Right forelimb (tissue), 1 donor: ENCODE measurements around the gene NR4A3.
"Not testable (repeated sequence)": the region's sequence is repeated elsewhere in the genome, so short reads cannot be mapped to it uniquely, and the experiment has no call there.

Source experiments
- DNase-seq: peaks from one replicate; pipeline ENCODE4 v3.0.0-alpha.2; 2018

The NR4A3 gene

DNA sequence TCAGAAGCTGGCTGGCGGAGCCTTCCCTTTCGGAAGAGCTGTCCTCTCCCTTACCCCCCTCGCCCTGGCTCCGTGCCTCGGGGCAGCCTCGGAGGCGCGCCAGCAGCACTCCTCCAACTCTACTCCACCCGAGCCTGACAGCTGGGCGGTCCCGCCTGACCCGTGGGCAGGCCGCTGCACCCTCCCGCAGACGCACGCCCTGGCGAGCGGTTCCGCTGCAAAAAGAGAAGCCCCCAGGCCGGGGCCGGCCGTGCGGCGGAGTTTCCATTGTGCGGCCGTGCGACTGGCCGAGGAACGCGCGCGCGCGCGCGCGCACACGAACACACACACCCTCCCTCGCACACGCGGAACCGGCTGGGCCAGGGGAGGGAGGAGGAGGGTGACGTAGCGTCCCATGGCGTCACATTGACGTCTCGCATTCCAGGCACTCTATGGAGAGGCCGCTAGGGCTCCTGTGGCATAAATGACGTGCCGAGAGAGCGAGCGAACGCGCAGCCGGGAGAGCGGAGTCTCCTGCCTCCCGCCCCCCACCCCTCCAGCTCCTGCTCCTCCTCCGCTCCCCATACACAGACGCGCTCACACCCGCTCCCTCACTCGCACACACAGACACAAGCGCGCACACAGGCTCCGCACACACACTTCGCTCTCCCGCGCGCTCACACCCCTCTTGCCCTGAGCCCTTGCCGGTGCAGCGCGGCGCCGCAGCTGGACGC is at the start of gene NR4A3:
NR4A3 (plus strand) TSS at position 490 of the 713 bp plus-strand sequence. CDS start 6,158 bp downstream, outside the sequence.
- peak; percentile 92 for DNase-seq

DNA sequence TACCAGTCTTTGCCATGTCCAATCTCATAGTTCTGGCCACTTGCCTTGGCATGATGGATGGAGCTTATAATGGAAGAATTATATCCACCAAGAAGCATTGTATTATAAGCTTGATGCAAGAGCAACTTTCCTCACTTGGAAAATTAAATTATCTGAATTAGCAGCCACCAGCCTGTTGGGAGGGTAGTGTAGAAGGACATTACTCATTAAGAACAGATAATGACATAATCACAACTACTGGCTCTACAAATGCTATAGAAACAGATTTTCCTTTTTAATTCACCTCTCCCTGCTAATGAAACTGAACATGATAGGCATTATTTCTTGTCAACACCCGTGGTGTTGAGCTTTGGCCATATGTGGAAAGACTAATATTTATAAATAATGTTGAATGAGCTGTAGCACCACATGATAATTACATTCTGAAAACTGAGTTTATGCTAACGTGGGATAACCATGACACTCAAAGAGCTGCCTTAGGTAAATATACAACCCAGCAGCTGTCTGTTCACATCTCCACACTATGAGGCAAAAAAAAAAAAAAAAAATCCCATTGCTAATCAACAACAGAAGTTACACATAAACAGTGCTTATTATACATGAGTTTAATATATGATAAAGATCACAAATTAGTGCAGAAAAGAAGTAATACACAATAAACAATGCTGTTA is 48.1 kb upstream of the NR4A3 start:
- DNase-seq, result no peak

DNA sequence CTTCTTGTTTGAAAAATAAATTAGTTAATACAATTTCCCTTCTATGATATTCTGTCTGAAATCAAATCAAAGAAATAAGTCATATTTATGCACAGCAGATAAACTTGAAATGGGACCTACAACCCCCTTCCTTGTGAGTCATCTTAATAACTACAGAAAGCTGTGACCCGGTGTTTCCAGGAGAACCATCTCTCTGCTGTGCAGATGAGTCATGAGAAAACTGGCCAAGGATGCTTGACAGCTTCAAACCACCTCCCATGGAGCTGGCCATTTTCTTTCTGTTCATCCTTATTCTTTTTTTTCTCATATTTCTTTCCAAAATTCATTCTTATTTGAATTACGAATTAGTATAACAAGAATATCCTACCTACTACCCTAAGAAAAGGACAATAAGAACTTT is 43.4 kb upstream of the NR4A3 start:
- DNase-seq, result no peak

DNA sequence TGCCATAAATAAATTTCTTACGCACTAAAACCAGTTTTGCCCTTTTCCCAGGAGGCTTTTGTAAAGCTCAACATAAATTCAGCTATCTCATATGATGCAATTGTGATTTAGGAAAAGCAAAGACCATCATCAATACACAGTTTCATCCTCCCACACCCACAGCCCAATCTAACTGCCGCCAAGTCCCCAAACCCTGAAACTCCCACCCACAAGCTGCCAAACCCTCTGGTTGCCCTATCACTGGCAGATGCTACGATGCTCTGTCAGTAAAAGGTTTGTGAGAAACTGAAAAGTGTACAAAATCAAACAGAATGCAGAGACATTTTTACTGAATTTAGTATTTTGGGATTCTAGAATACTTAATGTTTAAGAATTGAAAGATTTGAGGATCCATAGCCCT is 42.8 kb upstream of the NR4A3 start:
- no peak for DNase-seq

DNA sequence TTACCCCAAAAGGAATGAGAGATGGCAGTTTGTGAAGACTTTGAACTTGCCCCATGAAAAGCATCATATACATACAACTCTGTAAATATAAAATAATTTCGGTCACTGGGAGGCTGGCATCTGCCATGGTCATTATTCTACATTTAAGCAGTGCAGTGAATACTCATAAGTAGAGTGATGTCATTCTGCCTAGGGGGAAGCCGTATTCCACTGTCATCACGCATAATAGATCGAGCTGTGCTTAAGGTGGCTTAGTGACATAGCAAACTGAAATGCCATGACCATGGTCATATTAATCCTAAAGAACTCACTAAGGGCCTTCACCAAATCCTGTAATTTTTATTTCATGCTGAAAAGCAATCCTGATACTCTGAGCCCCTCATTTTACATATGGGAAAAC is 42.4 kb upstream of the NR4A3 start:
- no peak for DNase-seq

DNA sequence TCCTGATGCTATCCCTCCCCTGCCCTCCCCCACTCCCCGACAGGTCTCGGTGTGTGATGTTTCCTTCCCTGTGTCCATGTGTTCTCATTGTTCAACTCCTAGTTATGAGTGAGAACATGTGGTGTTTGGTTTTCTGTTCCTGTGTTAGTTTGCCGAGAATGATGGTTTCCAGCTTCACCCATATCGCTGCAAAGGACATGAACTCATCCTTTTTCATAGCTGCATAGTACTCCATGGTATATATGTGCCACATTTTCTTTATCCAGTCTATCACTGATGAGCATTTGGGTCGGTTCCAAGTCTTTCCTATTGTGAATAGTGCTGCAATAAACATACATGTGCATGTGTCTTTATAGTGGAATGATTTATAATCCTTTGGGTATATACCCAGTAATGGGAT is 39.3 kb upstream of the NR4A3 start:
- not testable (repeated sequence) for DNase-seq

DNA sequence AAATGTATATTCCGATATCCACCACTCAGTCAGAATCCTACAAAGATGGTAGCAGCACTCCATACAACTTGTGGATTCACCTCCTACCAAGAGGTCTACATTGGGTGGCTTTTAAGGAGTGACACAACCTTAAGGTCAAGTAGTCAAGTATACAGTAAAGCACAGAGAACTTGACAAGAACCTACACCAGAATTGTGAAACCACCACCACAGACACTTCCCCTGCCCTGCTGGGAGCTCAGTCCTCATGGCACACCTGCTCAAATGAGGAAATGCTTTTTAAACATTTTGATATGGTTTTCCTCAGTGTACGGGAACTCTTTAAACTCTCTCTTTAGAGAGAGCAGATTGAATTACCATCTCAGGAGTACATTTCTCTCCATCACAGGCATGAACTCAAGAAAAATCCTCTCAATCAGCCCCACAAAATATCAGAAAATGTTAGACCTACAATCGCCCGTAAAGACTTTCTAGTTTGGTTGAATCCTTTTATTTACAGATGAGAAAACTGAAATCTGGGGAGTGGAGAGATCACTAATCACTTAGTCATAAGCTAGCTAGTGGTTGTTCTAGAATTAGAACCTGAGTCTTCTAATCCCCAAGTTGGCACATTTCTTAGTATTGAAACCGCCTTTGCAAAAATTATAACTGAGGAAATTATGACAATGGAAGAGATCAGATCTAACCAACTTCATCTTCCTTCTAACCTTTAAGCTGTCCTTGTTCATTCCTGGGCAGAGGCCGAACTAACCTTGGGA is 38.5 kb upstream of the NR4A3 start:
- DNase-seq, result no peak

DNA sequence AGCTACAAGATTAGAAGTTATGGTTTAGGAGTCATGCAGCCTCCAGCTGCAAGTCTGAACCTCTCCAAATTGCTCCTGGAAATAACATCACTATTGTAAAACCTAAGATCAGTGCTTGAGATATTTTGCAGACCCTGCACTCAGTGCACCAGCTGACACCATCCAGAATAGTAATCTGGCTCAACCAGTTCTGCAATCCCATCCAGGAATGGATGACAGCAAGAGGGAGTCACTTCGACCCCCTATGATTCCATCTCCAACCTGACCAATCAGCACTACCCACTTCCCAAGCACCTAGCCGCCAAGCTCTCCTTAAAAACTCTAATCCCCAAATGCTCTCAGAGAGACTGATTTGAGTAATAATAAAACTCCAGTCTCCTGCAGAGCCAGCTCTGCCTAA is 37.9 kb upstream of the NR4A3 start:
- DNase-seq, result no peak

DNA sequence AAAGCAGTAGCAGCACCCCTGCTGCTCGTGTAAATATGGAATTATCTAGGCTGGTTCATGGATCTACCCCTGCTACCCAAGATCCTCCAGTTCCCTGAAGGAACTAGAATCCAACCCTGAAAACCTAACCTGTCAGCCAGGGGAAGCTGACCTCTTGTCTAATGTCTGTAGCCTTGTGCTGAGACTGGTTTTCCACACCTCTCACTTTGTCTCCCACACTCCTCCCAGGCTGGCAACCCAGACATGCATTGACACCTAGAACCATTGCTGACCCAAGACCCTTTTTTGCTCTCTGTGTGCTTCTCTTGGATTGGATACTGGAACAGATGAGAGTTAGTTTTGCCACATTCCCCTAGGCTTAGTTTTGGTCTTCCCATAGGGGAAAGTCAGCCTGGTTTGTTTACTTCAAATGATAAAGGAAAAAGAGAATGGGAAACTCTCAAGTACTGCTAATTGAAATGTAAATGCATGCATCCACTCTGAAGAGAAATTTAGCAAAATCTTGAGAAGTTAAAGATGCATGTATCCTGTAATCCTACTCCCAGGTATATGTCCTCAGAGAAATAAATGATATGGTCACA is 36.6 kb upstream of the NR4A3 start:
- DNase-seq, result no peak

DNA sequence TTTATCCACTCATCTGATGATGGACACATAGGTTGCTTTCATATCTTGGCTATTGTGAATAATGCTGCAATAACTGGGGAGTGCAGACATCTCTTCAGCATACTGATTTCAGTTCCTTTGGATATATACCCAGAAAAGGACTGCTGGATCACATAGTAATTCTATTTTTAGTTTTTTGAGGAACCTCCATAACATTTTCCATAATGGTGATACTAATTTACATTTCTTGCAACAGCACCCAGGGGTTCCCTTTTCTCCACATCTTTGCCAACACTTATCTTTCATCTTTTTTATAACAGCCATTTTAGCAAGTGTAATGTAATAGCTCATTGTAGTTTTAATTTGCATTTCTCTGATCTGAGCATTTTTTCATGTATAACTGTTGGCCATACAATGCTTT is 34.1 kb upstream of the NR4A3 start:
- DNase-seq, result no peak

DNA sequence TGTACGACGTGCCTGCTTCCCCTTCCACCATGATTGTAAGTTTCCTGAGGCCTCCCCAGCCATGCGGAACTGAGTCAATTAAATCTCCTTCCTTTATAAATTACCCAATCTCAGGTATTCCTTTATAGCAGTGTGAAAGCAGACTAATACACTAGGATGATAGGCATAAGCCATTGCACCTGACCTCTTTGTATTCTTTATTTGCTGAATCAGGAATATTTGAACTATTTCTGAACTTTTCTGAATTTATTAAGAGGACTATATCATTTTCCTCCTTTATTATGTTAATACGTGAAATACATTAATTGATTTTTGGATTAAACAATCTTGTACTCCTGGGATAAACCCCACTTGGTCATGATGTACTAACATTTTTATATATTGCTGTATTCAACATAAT is 28.2 kb upstream of the NR4A3 start:
- no peak for DNase-seq

DNA sequence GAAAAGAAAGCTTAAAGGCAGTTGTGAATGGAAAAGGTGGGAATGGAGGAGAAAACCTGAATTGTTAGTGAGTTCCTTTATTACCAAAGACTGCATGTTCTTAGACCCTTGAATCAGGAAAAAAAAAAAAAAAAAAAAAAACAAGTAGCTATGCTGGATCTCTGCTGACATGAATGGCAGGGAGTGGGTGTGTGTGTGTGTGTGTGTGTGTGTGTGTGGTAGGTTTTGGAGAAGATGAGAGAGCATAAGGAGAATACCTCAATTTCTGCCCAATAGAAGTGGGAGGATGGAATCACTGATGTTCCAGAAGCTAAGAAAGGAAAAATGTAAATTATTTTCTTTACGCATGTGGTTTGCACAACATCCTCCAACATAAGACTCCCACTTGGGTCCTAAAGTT is 25.5 kb upstream of the NR4A3 start:
- DNase-seq, result no peak

DNA sequence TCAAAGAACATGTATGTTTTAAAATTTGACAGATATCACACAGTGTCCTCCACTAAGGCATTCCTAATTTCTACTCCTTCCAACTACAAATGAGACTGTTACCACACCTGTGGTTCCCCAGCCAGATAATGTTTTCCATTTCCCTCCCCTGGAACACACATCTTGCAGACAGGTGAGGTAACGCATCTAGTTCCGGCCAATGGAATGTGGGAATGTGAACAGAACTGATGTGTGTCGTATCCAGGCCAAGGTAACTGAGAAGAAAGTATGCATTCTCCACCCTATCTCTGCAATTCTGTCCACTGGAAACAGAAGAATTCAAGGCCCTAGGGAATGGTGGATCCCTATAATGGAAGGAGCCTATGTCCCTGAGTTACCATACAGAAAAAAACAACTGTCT is 19.9 kb upstream of the NR4A3 start:
- no peak for DNase-seq

DNA sequence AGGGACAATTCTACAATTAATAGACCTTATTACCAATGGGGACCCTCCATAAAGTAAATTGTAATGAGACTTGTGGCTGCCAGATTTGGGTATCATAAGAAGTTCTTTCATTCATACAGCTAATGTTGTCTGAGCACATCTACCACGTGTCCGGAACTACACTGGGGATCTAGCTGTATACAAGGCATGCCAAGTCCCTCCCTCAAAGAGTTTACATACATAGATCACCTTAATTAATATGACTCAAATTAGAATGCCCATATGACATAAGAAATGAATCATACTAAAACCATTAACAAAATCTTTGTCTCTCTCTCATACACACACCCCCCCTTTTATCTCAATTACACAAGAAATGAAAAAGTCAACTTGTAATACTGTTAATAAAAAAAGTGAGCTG is 18.0 kb upstream of the NR4A3 start:
- no peak for DNase-seq

DNA sequence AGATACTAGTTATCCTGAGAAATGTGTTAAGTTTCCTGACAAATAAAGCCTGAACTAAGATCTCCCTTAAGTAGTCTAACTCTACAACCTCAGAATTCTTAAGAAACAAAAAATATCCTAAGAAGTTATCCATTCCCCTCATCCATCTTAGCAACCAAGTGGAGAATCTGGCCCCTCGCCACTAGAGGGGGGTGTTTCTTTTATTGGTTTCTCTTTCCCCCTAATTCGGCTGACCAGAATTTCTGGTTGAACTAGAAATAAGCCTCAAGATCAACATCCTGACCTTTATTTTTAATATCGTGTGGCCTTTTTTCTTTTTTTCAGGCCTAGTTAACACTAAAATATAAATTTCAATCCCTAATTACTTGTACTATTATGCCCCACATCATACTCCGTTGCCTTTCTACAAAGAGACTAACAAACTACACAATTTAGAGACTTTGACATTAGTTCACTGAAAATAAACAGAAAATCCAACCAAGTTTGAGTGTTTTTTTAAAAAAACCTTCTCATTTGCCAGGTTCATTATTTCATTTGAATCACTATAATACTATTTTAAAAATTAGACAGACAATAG is 14.3 kb upstream of the NR4A3 start:
- DNase-seq, result peak; percentile 68

DNA sequence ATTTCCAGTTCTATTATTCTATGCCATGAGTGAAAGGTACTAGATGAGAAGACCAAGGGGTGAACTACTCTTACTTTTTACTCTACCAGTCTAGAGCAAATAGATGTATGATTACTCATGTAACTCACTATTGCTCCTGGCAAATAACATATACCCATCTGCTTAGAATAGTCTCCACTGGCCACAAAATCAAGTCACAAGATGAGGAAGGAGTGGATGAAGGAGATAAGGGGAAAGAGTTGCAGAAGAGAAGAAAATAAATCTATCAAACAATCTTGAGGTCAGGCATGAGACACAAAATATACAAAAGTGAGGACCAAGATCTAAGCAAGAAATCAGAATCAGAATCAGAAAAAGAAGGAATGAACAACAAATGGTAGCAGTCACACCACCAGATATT is 13.7 kb upstream of the NR4A3 start:
- DNase-seq, result no peak

DNA sequence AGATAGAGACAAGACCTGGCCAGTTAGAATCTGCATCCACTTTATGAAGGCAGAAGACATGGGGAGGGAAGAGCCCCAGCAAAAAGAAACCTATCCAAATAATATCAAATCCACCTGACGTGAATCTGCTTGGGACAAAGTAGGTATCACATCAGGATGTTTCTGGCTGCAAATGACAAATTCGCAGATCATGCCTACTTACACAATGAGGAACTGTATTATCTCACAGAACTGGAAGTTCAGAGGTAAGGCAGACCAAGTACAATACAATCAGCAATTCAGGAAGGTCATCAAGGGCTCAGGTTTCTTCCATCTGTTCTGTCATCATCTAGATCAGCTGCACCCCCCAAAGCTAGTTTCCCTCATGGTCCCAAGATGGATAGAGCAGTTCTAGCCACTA is 13.2 kb upstream of the NR4A3 start:
- DNase-seq, result no peak

DNA sequence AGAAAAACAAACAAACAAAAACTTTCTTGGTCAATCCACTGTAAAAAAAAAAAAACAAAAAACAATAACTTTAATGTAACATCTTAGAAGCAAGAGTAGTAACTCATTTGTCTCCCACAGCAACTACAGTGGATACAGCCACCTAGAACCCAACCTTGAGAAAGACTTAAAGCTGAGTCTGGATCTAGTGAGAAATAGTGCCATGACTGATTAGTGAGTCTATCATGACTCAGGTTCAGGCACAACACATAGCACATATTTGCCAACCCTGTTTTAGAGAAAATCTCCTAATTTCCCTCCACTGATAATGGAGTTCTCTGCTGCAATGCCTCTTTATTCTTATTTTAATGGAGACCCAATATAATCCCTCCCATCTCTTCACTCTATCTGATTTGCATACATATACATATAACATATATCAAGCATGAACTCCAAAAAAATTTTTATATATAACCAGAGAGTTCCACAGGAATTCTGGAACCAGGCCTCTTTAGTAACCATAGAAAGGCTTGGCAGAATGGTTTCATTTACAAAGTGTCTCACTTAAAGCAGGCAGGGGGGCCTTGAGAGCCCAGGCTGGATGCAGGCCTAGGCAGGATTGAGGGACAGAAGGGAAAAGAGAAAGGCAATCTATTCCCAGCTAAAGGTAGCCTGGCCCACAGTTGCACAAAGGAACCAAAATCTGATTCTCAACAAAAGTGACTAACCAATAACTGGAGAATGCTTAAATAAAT is 11.9 kb upstream of the NR4A3 start:
- DNase-seq, result no peak

DNA sequence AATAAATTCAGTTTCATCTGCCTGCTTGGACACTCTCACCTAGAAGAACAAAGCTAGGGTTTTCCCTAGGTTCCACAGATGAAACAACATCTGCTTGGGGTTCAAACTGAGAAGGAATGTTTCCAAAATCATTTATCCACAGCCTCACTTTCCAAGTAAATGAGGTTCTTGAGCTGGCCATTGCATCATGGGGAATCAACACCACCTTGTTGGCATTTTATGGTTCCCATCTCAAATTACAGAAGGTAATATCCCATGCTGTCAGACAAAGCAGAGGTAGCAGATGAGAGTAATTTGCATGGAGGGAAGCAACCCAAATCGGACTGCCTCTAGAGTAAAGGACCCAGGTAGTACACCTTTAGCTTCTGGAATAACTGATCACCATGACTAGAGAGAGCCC is 10.5 kb upstream of the NR4A3 start:
- DNase-seq, result no peak

DNA sequence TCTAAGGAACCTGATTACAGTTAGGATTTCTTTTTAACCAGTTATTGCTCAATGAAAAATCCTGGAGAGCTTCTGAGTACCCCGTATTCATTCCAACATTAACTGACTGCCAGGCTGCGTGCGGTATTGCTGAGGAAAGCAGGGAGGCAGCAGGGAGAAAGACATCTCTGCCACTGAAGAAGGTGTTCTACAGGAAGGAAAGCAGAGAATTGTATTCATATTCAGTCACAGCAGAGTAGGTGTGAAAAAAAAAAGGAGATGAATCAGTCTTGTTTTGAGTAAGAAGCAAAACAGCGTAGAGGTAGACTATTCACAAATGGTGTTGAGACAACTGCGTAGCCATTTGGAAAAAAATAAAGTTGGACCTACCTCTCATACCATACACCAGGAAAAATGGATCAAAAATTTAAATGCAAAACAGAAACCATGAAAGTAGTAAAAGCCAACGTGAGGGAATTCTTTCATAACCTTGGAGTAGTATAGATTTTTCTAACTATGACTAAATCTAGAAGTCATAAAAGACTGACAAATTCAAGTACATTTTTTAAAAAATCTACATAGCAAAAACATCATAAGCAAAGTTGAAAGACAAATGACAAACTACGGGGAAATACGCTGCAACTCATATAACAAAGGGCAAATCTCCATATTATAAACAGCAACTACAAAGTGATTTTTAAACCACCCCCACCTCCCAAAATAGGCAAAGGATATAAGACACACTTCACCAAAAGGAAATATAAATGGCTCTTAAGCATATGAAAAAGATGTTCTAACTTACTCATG is 9.9 kb upstream of the NR4A3 start:
- DNase-seq, result no peak

DNA sequence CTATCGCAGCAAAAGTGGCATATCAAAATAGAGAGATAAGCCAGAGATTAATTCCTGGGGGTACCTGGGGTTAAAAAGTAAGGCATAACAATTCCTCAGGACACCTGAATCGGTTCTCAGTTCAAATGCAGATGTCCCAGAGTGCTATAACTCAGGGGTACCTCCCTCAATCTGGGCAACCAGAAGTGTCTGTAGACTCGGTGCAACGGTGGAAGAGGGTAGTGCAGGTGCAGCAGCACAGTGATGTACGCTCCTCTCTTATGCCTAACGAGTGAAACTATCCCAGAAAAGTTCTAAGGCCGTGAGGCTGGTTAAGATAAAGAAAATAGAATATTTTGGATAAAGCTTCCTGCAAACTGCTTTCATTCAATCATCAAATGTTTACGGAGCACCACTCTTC is 7.9 kb upstream of the NR4A3 start:
- DNase-seq, result no peak

DNA sequence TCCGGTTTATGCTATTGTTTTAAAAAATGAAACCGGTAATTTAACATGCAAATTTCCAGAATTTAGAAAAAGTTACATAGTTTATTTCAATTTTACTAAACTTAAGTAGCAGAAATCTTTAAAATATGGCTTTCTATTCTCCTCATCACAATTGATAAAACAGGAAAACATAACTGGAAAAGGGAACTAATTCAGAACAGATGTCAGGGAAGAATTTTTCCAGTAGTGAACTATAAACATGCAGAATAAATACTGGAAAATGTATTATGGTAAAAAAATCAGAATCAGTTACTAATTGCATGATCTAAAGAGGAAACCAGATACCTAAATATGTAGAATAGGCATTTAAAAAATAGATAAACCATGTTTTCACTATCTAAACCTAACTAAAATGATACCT is 7.3 kb upstream of the NR4A3 start:
- no peak for DNase-seq
